ENCODE data around the gene DNAJC5G. TPM values are rescaled to one million over a fixed set of nuclear protein-coding genes. Genes with fewer than 3 reads are reported as not detected.

DNAJC5G gene
- polyA plus RNA-seq, 3 donors = not detected

- Histone ChIP-seq H2AFZ (ENCODE audit: insufficient read depth, low read depth, low read length, poor library complexity, severe bottlenecking) (no peak overlapping the region), H3K36me3 (replicated peaks in 1 of 2; ENCODE audit: control insufficient read depth in 1 of 2, insufficient read depth in 2 of 2, low read length in 2 of 2) (no peaks in the 10 kb centered on the region), H3K9ac (ENCODE audit: insufficient read depth, low read length, poor library complexity, severe bottlenecking) (no peak overlapping the region), H4K20me1 (ENCODE audit: insufficient read depth, low read length) (no peaks in the 10 kb centered on the region), H3K4me3 (replicated peaks in 1 of 3; ENCODE audit: low read depth in 2 of 3, low read length in 3 of 3) (no peak overlapping the region), H3K4me2 (replicated peaks; ENCODE audit: extremely low read depth, low read length, poor library complexity, severe bottlenecking) (no peak overlapping the region), H3K27me3 (ENCODE audit: control insufficient read depth in 2 of 2, insufficient read depth in 2 of 2, low read length in 2 of 2) (no peaks in the 10 kb centered on the region), H3K4me1 (ENCODE audit: control insufficient read depth in 1 of 2, insufficient read depth in 2 of 2, low read length in 2 of 2) (peaks cover 0 to 7% of the 10 kb centered on the region in 2 donors), H3K27ac (ENCODE audit: low read depth in 1 of 2, low read length in 2 of 2) (no peak overlapping the region), H3K79me2 (ENCODE audit: insufficient read depth, low read length) (no peaks in the 10 kb centered on the region), H3K9me3 (replicated peaks in 1 of 2; ENCODE audit: control insufficient read depth in 1 of 2, insufficient read depth in 1 of 2, low read length in 2 of 2) (no peaks in the 10 kb centered on the region)
- no peaks in the 10 kb centered on the region for H3K9me3 Mint-ChIP-seq
- no peaks in the 10 kb centered on the region for H3K4me1 Mint-ChIP-seq
- H3K4me3 Mint-ChIP-seq = no peak overlapping the region
- no peak for DNase-seq
- peaks cover 1 to 9% (median 4%) of the 10 kb centered on the region in 3 donors for H3K27me3 Mint-ChIP-seq (ENCODE audit: low read depth in 3 of 3)
- no peak overlapping the region for H3K27ac Mint-ChIP-seq
- no peak for TF ChIP-seq CTCF (IDR thresholded peaks at IDR 0.05)
- no peaks in the 10 kb centered on the region for H3K36me3 Mint-ChIP-seq
- WGBS (ENCODE audit: insufficient coverage) = 22% methylated on average over 3 of the region's 5 CpGs
- intact Hi-C loops (cut with micrococcal nuclease) = no loop called here
These were observed 15.3 kb downstream of the DNAJC5G start for GRCh38 chr2:27290549-27290948.

- Histone ChIP-seq H3K4me3 (replicated peaks in 1 of 3; ENCODE audit: low read depth in 2 of 3, low read length in 3 of 3) (no peak overlapping the region), H4K20me1 (ENCODE audit: insufficient read depth, low read length) (no peaks in the 10 kb centered on the region), H3K4me2 (replicated peaks; ENCODE audit: extremely low read depth, low read length, poor library complexity, severe bottlenecking) (no peak overlapping the region), H2AFZ (ENCODE audit: insufficient read depth, low read depth, low read length, poor library complexity, severe bottlenecking) (no peak overlapping the region), H3K27ac (ENCODE audit: low read depth in 1 of 2, low read length in 2 of 2) (no peak overlapping the region), H3K36me3 (replicated peaks in 1 of 2; ENCODE audit: control insufficient read depth in 1 of 2, insufficient read depth in 2 of 2, low read length in 2 of 2) (no peaks in the 10 kb centered on the region), H3K9ac (ENCODE audit: insufficient read depth, low read length, poor library complexity, severe bottlenecking) (no peak overlapping the region), H3K9me3 (replicated peaks in 1 of 2; ENCODE audit: control insufficient read depth in 1 of 2, insufficient read depth in 1 of 2, low read length in 2 of 2) (no peaks in the 10 kb centered on the region), H3K4me1 (ENCODE audit: control insufficient read depth in 1 of 2, insufficient read depth in 2 of 2, low read length in 2 of 2) (peaks cover 10 to 17% of the 10 kb centered on the region in 2 donors), H3K79me2 (ENCODE audit: insufficient read depth, low read length) (no peaks in the 10 kb centered on the region), H3K27me3 (ENCODE audit: control insufficient read depth in 2 of 2, insufficient read depth in 2 of 2, low read length in 2 of 2) (no peaks in the 10 kb centered on the region)
- Mint-ChIP-seq H3K27me3 (ENCODE audit: low read depth in 3 of 3) (peaks cover 1 to 9% (median 4%) of the 10 kb centered on the region in 3 donors), H3K4me1 (peaks cover 11% of the 10 kb centered on the region), H3K27ac (no peak overlapping the region), H3K9me3 (no peaks in the 10 kb centered on the region), H3K4me3 (no peak overlapping the region), H3K36me3 (no peaks in the 10 kb centered on the region)
- intact Hi-C loops (cut with micrococcal nuclease) = no loop called here
- TF ChIP-seq CTCF (IDR thresholded peaks at IDR 0.05) = no peak
- DNase-seq = no peak
- WGBS (ENCODE audit: insufficient coverage) = 40% methylated on average over 1 of the region's 6 CpGs
These were observed 16.6 kb downstream of the DNAJC5G start for GRCh38 chr2:27291865-27292264.

Measured in CD14-positive monocyte (primary cell).